HPDE6-E6E7 (cell line): ENCODE results near the gene ERF.
A peak's percentile ranks its signal among the peaks of the same experiment; 100 is the strongest.

Source experiments
- DNase-seq: peaks from one replicate; pipeline ENCODE4 v3.0.0; 2011; ENCODE audit warnings: missing footprints; ENCODE audit errors: extremely low spot score

The ERF gene

GRCh38 chr19:42254850-42255765 lies at the start of gene ERF:
TSS of gene ERF (minus strand) at chr19:42255128. CDS start at chr19:42254999, 129 bp downstream.
- peak; percentile 84 for DNase-seq

DNA sequence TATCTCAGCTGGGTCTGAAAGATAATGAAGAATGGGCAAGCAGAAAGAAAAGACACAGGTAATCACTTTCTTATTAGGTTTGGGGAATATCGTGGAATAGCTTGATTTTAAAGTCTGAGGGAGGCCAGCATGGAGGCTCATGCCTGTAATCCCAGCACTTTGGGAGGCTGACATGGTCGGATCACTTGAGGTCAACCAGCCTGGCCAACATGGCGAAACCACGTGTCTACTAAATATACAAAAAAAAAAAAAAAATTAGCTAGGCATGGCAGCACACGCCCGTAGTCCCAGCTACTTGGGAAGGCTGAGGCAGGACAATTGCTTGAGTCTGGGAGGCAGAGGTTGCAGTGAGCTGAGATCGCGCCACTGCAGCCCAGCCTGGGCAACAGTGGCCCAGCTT lies 48.9 kb upstream of the ERF start:
- DNase-seq, result no peak

- no peak for DNase-seq
These were observed 48.2 kb upstream of the ERF start for GRCh38 chr19:42303101-42303464.

- no peak for DNase-seq
These were observed 46.8 kb upstream of the ERF start, which contains the start of gene PRR19 for GRCh38 chr19:42301646-42302203. TSS of gene PRR19 (plus strand) at chr19:42302132. CDS start at chr19:42309585, 7,453 bp downstream.

GRCh38 chr19:42297039-42297438 lies 42.1 kb upstream of the ERF start:
- no peak for DNase-seq

DNA sequence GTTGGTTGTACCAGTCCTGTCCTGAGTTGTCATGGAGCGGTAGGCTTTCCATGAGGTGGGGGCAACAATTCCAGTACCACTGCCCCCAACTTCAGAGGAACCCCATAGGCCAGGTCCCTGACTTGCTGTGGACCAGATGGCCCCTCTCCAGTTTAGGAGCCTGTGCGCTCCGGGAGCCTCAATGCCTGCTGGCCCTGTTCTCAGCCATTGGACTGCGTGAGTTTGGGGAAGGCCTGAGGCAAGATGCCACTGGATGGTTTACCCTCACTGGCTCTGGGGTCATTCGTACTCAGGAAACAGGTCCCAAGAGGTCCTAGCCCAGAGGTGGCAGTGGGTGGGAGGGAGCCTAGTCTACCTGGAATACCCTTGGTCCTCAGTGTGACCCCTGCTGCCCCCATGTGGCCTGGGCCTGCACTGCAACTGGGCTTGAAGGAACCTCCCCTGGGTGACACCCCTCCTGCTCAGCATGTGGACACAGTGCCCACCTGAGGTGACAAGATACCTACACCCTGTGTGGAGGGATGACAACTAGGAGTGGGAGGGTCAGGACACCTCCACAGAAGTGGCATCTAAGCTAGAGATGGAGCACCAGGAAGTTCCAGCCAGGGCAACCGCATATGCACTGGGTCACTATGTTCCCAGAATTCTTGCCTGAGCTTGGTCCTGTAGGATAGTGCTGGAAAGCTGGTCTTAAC lies 41.0 kb upstream of the ERF start:
- peak; percentile 67 for DNase-seq

GRCh38 chr19:42295342-42295741 lies 40.4 kb upstream of the ERF start:
- DNase-seq, result no peak

- no peak for DNase-seq
These were observed 39.7 kb upstream of the ERF start for GRCh38 chr19:42294471-42295137.

DNA sequence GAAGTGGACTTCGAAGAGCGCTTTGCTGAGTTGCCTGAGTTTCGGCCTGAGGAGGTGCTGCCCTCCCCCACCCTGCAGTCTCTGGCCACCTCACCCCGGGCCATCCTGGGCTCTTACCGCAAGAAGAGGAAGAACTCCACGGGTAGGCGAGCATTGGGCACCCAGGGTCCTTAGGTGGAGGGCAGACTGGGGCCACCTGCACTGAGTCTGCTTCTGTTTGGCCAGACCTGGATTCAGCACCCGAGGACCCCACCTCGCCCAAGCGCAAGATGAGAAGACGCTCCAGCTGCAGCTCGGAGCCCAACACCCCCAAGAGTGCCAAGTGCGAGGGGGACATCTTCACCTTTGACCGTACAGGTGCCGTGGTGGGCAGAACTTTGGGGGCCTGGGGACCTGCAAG lies 39.0 kb upstream of the ERF start:
- DNase-seq, result no peak

- DNase-seq, result no peak
These were observed 38.6 kb upstream of the ERF start for GRCh38 chr19:42293540-42293939.

DNA sequence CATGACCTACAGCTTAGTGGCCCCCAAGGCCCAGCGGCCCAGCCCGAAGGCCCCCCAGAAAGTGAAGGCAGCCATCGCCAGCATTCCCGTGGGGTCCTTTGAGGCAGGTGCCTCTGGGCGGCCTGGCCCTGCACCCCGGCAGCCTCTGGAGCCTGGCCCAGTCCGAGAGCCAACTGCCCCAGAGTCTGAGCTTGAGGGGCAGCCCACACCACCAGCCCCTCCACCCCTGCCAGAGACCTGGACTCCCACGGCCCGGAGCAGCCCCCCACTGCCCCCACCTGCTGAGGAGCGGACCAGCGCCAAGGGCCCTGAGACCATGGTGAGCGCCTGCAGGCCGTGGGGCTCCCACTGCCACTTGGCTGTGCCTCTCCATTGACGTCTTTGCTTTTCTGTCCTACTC lies 38.0 kb upstream of the ERF start:
- DNase-seq, result no peak

GRCh38 chr19:42292042-42292960 lies 37.4 kb upstream of the ERF start:
- no peak for DNase-seq

DNA sequence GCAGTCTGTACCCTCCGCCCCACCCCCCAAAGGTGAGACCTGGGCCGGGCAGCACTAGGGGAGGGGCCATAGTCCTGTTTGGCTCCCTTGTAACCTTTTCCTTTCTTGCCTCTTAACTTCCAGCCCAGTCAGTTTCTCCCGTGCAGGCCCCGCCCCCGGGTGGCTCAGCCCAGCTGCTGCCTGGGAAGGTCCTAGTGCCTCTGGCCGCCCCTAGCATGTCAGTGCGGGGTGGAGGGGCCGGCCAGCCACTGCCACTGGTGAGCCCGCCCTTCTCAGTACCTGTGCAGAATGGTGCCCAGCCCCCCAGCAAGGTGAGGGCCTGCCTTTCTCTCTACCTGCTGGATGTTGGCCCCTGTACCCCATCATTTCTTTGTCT lies 36.5 kb upstream of the ERF start:
- DNase-seq, result no peak

DNA sequence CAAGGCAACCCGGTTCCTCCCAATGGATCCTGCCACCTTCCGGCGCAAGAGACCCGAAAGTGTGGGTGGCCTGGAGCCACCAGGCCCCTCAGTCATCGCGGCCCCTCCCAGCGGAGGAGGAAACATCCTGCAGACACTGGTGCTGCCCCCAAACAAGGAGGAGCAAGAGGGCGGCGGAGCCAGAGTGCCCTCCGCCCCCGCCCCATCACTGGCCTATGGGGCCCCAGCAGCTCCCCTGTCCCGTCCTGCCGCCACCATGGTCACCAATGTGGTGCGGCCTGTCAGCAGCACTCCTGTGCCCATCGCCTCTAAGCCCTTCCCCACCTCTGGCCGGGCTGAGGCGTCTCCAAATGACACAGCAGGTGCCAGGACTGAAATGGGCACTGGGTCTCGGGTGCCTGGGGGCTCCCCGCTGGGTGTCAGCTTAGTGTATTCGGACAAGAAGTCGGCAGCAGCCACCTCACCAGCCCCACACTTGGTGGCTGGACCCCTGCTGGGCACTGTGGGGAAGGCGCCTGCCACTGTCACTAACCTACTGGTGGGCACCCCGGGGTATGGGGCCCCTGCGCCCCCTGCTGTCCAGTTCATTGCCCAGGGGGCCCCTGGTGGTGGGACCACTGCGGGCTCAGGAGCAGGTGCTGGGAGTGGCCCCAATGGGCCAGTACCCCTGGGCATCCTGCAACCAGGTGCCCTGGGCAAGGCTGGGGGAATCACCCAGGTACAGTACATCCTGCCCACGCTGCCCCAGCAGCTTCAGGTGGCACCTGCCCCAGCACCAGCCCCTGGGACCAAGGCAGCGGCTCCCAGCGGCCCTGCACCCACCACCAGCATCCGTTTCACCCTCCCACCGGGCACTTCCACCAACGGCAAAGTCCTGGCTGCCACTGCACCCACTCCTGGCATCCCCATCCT lies 35.9 kb upstream of the ERF start:
- DNase-seq, result no peak

DNA sequence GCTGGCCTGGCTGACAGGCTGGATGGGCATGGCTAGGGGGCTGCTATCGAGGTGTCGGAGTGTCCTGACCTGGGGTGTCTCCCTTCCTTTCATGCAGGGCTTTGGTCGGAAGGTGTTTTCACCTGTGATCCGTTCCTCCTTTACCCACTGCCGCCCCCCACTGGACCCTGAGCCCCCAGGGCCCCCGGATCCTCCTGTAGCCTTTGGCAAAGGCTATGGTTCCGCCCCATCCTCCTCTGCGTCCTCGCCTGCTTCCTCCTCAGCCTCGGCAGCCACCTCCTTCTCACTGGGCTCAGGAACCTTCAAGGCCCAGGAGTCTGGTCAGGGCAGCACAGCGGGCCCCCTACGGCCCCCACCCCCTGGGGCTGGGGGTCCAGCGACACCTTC lies 35.2 kb upstream of the ERF start:
- DNase-seq, result no peak

DNA sequence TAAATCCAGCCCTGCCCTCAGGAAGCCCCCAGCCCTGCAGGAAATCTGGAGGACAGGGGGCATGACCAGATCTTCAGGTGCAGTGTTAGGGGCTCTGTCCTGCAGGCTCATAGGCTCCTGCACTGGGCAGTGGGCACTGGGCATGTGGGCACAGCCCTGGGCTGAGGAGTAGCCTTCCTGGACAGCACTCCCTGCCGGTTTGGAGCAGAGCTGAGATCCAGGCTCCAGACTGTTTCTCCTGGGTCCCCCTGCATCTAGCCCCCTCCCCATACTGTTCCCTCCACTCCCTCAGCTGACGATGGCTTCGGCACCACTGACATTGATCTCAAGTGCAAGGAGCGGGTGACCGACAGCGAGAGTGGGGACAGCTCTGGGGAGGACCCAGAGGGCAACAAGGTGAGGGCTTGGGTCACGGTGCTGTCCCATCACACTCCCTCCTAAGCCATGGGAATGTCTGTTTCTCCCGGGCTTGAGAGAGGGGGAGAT lies 34.7 kb upstream of the ERF start:
- no peak for DNase-seq

- no peak for DNase-seq
These were observed 34.1 kb upstream of the ERF start for GRCh38 chr19:42288881-42289555.

DNA sequence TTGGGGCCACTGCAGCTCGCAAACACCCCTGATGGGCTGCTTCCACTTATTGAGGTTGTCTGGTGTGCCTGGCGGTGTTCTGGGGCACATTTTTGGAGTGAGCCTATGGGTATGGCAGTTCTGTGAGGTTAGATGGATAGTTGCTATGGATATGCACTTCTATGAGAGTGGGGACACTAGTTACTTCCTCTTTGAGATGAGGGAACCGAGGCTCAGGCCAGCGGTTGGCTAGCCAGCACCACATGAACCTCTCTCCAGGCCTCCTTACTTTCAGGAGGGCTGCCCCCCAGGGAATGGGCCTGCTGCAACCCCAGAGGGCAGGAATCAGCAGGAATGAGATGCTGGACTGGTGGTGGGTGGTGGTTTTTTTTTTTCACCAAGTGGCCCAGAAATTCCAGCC lies 33.5 kb upstream of the ERF start:
- DNase-seq, result no peak

GRCh38 chr19:42287827-42288107 lies 32.8 kb upstream of the ERF start:
- DNase-seq, result no peak
